Neural cell (in vitro differentiated cells): ENCODE results near the gene ZNF625. TPM values are rescaled to one million over a fixed set of nuclear protein-coding genes. Genes with fewer than 3 reads are reported as not detected.
"Not testable (repeated sequence)": the region's sequence is repeated elsewhere in the genome, so short reads cannot be mapped to it uniquely, and the experiment has no call there.

ENCODE experiments used
- H2AFZ ChIP-seq: fragments of 200-600, 300-800 bp; sonication (generic), shearing (Covaris generic); 2 replicates; pipeline ENCODE4 v1.6.0; 2014; ENCODE audit warnings: low read depth, mild to moderate bottlenecking, antibody characterized with exemption, low read length, moderate library complexity
- H3F3A ChIP-seq: fragments of 200-600 bp; shearing (Covaris generic); 2 replicates; pipeline ENCODE4 v1.6.1; 2016; ENCODE audit warnings: mild to moderate bottlenecking, moderate library complexity, mixed read lengths, antibody characterized with exemption, low read length; ENCODE audit not compliant: insufficient read depth, poor library complexity, severe bottlenecking
- H3K27ac ChIP-seq: fragments of 200-600, 300-800 bp; sonication (generic), shearing (Covaris generic); 2 replicates; pipeline ENCODE4 v1.5.1; 2014; ENCODE audit warnings: mild to moderate bottlenecking, low read length, moderate library complexity
- H3K27me3 ChIP-seq: fragments of 300-800, 200-600 bp; sonication (generic), shearing (Covaris generic); 2 replicates; pipeline ENCODE4 v1.6.0; 2014; ENCODE audit warnings: mild to moderate bottlenecking, low read depth, low read length, moderate library complexity; ENCODE audit not compliant: insufficient read depth
- H3K36me3 ChIP-seq: fragments of 300-800, 200-600 bp; sonication (generic), shearing (Covaris generic); 2 replicates; pipeline ENCODE4 v1.5.1; 2014; ENCODE audit warnings: mild to moderate bottlenecking, antibody characterized with exemption, low read length, moderate library complexity; ENCODE audit not compliant: insufficient read depth
- H3K4me2 ChIP-seq: fragments of 300-800, 200-600 bp; sonication (generic), shearing (Covaris generic); 2 replicates; pipeline ENCODE4 v1.6.0; 2014; ENCODE audit warnings: mild to moderate bottlenecking, low read length
- H3K4me3 ChIP-seq: fragments of 300-800, 200-600 bp; sonication (generic), shearing (Covaris generic); 2 replicates; pipeline ENCODE4 v1.5.1; 2014; ENCODE audit warnings: mild to moderate bottlenecking, low read length, moderate library complexity
- H3K79me2 ChIP-seq: fragments of 200-600 bp; shearing (Covaris generic); replicated peaks from 2 replicates; pipeline ENCODE4 v1.6.0; 2014; ENCODE audit warnings: mild to moderate bottlenecking, low read length, moderate library complexity; ENCODE audit not compliant: insufficient read depth
- H3K9ac ChIP-seq: fragments of 300-800, 200-600 bp; sonication (generic), shearing (Covaris generic); 2 replicates; pipeline ENCODE4 v1.6.1; 2016; ENCODE audit warnings: mild to moderate bottlenecking, low read length, mixed read lengths
- H3K9me2 ChIP-seq: fragments of 200-600 bp; shearing (Covaris generic); 2 replicates; pipeline ENCODE4 v1.6.1; 2016; ENCODE audit warnings: mild to moderate bottlenecking, low read length, mixed read lengths; ENCODE audit not compliant: insufficient read depth
- H3K9me3 ChIP-seq: fragments of 200-600, 300-800 bp; sonication (generic), shearing (Covaris generic); 2 replicates; pipeline ENCODE4 v1.6.1; 2016; ENCODE audit warnings: mild to moderate bottlenecking, mixed run types, low read length, moderate library complexity, mixed read lengths
- H4K20me1 ChIP-seq: fragments of 200-600 bp; shearing (Covaris generic); 2 replicates; pipeline ENCODE4 v1.6.1; 2016; ENCODE audit warnings: mild to moderate bottlenecking, mixed run types; ENCODE audit not compliant: insufficient read depth
- CTCF ChIP-seq: fragments of 450-650 bp; IDR thresholded peaks from 2 replicates; pipeline ENCODE4 v1.5.1; 2014; ENCODE audit warnings: antibody characterized with exemption, mild to moderate bottlenecking, moderate library complexity; ENCODE audit not compliant: poor library complexity, severe bottlenecking
- EP300 ChIP-seq: fragments of 450-650 bp; conservative IDR thresholded peaks from 2 replicates; pipeline ENCODE4 v1.6.1; 2014; ENCODE audit warnings: antibody characterized with exemption, mild to moderate bottlenecking, moderate library complexity; ENCODE audit not compliant: poor library complexity, severe bottlenecking
- EZH2 ChIP-seq: fragments of 200-600, 300-800 bp; shearing (Covaris generic), sonication (generic); IDR thresholded peaks from 2 replicates; pipeline ENCODE4 v1.6.1; 2014; ENCODE audit warnings: antibody characterized with exemption, low read length, borderline replicate concordance, mild to moderate bottlenecking; ENCODE audit not compliant: insufficient read depth, poor library complexity, severe bottlenecking
- MXI1 ChIP-seq: fragments of 450-650 bp; conservative IDR thresholded peaks from 2 replicates; pipeline ENCODE4 v1.6.1; 2014; ENCODE audit warnings: antibody characterized with exemption, mild to moderate bottlenecking; ENCODE audit not compliant: poor library complexity, severe bottlenecking
- POLR2AphosphoS5 ChIP-seq: IDR thresholded peaks from 2 replicates; pipeline ENCODE4 v1.6.1; 2012
- RAD21 ChIP-seq: fragments of 450-650 bp; conservative IDR thresholded peaks from 2 replicates; pipeline ENCODE4 v1.6.1; 2014; ENCODE audit warnings: antibody characterized with exemption, mild to moderate bottlenecking, moderate library complexity
- SMC3 ChIP-seq: fragments of 450-650 bp; conservative IDR thresholded peaks from 2 replicates; pipeline ENCODE4 v1.6.1; 2014; ENCODE audit warnings: antibody characterized with exemption, mild to moderate bottlenecking, moderate library complexity; ENCODE audit not compliant: poor library complexity
- TAF1 ChIP-seq: IDR thresholded peaks from 2 replicates; pipeline ENCODE4 v1.6.1; 2012; ENCODE audit warnings: low read depth
- polyA plus RNA-seq: library from polyadenylated mRNA; depleted of rRNA; stranded (reverse); fragments of >200 nt; gene quantifications from 2 replicates; pipeline ENCODE4 v1.2.3, GENCODE V29; 2014
- TF ChIP-seq, protein P1 (sequence below): IDR thresholded peaks from 2 replicates; pipeline ENCODE4 v1.6.1; 2012; ENCODE audit warnings: borderline replicate concordance

The ZNF625 gene
- polyA plus RNA-seq, 1 donor from 2014 or later = 11.6 TPM

DNA sequence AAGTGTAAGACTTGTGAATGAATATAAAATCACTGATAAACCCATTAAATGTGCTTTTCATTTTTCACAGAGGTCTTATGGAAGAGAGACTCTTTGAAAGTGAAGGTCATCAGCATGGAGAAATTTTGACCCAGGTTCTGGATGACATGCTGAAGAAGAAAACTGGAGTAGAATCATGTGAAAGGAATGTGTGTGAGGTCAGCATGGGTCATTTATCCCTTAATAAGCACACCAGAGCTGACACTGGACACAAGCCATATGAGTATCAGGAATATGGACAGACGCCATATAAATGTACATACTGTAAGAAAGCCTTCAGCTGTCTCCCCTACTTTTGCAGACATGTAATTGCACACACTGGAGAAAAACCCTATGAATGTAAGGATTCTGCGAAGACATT lies 45.4 kb downstream of the ZNF625 start:
- Histone ChIP-seq H3K27me3 (no peaks in the 10 kb centered on the region), H3K79me2 (no peaks in the 10 kb centered on the region), H3K9me3 (no peaks in the 10 kb centered on the region), H3K4me2 (no peak overlapping the region), H3K27ac (no peak overlapping the region), H3K4me3 (no peak overlapping the region), H3K36me3 (peaks cover 10% of the 10 kb centered on the region), H3F3A (no peaks in the 10 kb centered on the region), H3K9me2 (no peaks in the 10 kb centered on the region), H4K20me1 (no peaks in the 10 kb centered on the region), H2AFZ (no peak overlapping the region), H3K9ac (no peak overlapping the region)
- TF ChIP-seq MXI1 (no peak), RAD21 (no peak), CTCF (no peak), POLR2AphosphoS5 (no peak), EP300 (no peak), TAF1 (no peak), SMC3 (no peak), EZH2 (no peak)
- TF ChIP-seq, protein P1, sequence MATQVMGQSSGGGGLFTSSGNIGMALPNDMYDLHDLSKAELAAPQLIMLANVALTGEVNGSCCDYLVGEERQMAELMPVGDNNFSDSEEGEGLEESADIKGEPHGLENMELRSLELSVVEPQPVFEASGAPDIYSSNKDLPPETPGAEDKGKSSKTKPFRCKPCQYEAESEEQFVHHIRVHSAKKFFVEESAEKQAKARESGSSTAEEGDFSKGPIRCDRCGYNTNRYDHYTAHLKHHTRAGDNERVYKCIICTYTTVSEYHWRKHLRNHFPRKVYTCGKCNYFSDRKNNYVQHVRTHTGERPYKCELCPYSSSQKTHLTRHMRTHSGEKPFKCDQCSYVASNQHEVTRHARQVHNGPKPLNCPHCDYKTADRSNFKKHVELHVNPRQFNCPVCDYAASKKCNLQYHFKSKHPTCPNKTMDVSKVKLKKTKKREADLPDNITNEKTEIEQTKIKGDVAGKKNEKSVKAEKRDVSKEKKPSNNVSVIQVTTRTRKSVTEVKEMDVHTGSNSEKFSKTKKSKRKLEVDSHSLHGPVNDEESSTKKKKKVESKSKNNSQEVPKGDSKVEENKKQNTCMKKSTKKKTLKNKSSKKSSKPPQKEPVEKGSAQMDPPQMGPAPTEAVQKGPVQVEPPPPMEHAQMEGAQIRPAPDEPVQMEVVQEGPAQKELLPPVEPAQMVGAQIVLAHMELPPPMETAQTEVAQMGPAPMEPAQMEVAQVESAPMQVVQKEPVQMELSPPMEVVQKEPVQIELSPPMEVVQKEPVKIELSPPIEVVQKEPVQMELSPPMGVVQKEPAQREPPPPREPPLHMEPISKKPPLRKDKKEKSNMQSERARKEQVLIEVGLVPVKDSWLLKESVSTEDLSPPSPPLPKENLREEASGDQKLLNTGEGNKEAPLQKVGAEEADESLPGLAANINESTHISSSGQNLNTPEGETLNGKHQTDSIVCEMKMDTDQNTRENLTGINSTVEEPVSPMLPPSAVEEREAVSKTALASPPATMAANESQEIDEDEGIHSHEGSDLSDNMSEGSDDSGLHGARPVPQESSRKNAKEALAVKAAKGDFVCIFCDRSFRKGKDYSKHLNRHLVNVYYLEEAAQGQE = no peak

DNA sequence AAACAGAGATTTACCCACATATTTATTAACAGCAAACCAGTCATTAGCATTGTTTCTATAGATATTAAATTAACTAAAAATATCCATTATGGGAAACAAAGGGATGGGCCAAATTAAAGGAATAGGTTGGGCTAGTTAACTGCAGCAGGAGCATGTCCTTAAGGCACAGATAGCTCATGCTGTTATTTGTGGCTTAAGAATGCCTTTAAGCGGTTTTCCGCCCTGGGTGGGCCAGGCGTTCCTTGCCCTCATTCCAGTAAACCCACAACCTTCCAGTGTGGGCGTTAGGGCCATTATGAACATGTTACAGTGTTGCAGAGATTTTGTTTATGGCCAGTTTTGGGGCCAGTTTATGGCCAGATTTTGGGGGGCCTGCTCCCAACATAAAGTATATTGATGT lies 52.6 kb downstream of the ZNF625 start:
- not testable (repeated sequence) for H3K27ac ChIP-seq, H3K4me2 ChIP-seq, H3K9ac ChIP-seq, H3K9me2 ChIP-seq, H3K9me3 ChIP-seq, H3K4me3 ChIP-seq, H3K36me3 ChIP-seq, H4K20me1 ChIP-seq, H3K27me3 ChIP-seq, H2AFZ ChIP-seq, H3K79me2 ChIP-seq, H3F3A ChIP-seq

GRCh38 chr19:12098040-12098439 lies 58.5 kb downstream of the ZNF625 start:
- Histone ChIP-seq H3K36me3 (no peaks in the 10 kb centered on the region), H3K9me2 (no peaks in the 10 kb centered on the region), H2AFZ (no peak overlapping the region), H3K4me3 (no peak overlapping the region), H3K4me2 (no peak overlapping the region), H3K9ac (no peak overlapping the region), H3K27ac (no peak overlapping the region), H3K79me2 (no peaks in the 10 kb centered on the region), H3K9me3 (no peaks in the 10 kb centered on the region), H3K27me3 (no peaks in the 10 kb centered on the region), H4K20me1 (no peaks in the 10 kb centered on the region), H3F3A (no peaks in the 10 kb centered on the region)
- TF ChIP-seq EZH2 (no peak), CTCF (no peak), POLR2AphosphoS5 (no peak), SMC3 (no peak), RAD21 (no peak), EP300 (no peak), TAF1 (no peak), MXI1 (no peak)
- TF ChIP-seq, protein P1 = no peak
